SH-SY5Y (cell line): Measurements from ENCODE around the gene DRD2.

Experiments
- GATA2 ChIP-seq: IDR thresholded peaks from 2 replicates; pipeline ENCODE4 v1.6.1; 2011; ENCODE audit warnings: mild to moderate bottlenecking, low read depth, low read length
- GATA3 ChIP-seq: IDR thresholded peaks from 2 replicates; pipeline ENCODE4 v1.6.1; 2011; ENCODE audit warnings: low read depth, mild to moderate bottlenecking, low read length, moderate library complexity

- TF ChIP-seq GATA2: no peak
- TF ChIP-seq GATA3: no peak
These were observed 85.9 kb downstream of the DRD2 start for GRCh38 chr11:113389272-113389671.
